ENCODE measurements around the gene WTIP. TPM values are rescaled to one million over a fixed set of nuclear protein-coding genes. Genes with fewer than 3 reads are reported as not detected.

The WTIP gene
- total RNA-seq, 1 donor from 2014 or later: 127 TPM

DNA sequence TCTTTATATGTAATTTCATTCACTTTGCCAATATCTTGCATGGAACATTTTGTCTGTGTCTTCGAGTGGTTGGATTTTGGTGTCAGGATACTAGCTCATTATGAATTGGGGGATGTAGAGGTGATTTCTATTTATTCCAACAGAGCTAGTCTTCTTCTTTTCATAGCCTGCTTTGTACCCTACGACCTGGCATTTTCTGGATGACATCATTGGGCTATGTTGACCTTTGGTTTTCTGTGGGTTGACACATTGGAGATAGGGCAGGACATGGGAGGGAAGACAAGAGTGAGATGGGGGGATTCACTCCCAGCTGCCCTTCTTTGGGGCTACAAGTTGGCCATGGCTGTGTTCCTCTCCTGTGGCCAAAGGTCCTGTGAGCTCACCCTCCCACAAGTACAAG, 38.0 kb downstream of the WTIP start:
- H3K9me3 ChIP-seq: no peaks in the 10 kb centered on the region
- H3K4me3 ChIP-seq: no peak overlapping the region
- no peak for DNase-seq (ENCODE audit: low spot score in 2 of 2)
- H3K27me3 ChIP-seq: no peaks in the 10 kb centered on the region
- no peaks in the 10 kb centered on the region for H3K4me1 ChIP-seq
- H3K27ac ChIP-seq: no peak overlapping the region
- H3K36me3 ChIP-seq: no peaks in the 10 kb centered on the region
- TF ChIP-seq, protein P1, sequence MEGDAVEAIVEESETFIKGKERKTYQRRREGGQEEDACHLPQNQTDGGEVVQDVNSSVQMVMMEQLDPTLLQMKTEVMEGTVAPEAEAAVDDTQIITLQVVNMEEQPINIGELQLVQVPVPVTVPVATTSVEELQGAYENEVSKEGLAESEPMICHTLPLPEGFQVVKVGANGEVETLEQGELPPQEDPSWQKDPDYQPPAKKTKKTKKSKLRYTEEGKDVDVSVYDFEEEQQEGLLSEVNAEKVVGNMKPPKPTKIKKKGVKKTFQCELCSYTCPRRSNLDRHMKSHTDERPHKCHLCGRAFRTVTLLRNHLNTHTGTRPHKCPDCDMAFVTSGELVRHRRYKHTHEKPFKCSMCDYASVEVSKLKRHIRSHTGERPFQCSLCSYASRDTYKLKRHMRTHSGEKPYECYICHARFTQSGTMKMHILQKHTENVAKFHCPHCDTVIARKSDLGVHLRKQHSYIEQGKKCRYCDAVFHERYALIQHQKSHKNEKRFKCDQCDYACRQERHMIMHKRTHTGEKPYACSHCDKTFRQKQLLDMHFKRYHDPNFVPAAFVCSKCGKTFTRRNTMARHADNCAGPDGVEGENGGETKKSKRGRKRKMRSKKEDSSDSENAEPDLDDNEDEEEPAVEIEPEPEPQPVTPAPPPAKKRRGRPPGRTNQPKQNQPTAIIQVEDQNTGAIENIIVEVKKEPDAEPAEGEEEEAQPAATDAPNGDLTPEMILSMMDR (IDR thresholded peaks at IDR 0.05): no peak
- intact Hi-C loops (cut with DNase I): no loop called here

GRCh38 chr19:34523408-34523807, 41.9 kb downstream of the WTIP start:
- Histone ChIP-seq H3K4me3 (no peak overlapping the region), H3K27ac (no peak overlapping the region), H3K36me3 (no peaks in the 10 kb centered on the region), H3K4me1 (no peaks in the 10 kb centered on the region), H3K27me3 (no peaks in the 10 kb centered on the region), H3K9me3 (no peaks in the 10 kb centered on the region)
- DNase-seq (ENCODE audit: low spot score in 2 of 2): no peak
- TF ChIP-seq, protein P1 (IDR thresholded peaks at IDR 0.05): no peak
- intact Hi-C loops (cut with DNase I): no loop called here

DNA sequence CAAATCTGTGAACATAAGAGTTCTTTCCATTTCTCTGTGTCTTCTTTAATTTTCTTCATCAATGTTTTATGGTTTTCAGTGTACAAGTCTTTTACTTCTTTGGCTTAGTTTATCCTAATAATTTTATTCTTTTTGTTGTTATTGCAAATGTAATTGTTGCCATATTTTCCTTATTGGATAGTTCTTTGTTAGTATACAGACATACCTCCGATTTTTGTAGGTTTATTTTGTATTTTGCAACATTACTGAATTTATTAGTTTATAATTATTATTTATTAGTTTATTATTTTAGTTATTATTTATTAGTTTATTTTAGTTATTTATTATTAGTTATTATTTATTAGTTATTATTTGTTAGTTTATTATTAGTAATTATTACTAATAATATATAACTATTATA, 43.4 kb downstream of the WTIP start:
- no peaks in the 10 kb centered on the region for H3K4me1 ChIP-seq
- no peaks in the 10 kb centered on the region for H3K9me3 ChIP-seq
- intact Hi-C loops (cut with DNase I): no loop called here
- no peak overlapping the region for H3K4me3 ChIP-seq
- TF ChIP-seq, protein P1 (IDR thresholded peaks at IDR 0.05): no peak
- no peak for DNase-seq (ENCODE audit: low spot score in 2 of 2)
- no peaks in the 10 kb centered on the region for H3K36me3 ChIP-seq
- no peak overlapping the region for H3K27ac ChIP-seq
- H3K27me3 ChIP-seq: no peaks in the 10 kb centered on the region

DNA sequence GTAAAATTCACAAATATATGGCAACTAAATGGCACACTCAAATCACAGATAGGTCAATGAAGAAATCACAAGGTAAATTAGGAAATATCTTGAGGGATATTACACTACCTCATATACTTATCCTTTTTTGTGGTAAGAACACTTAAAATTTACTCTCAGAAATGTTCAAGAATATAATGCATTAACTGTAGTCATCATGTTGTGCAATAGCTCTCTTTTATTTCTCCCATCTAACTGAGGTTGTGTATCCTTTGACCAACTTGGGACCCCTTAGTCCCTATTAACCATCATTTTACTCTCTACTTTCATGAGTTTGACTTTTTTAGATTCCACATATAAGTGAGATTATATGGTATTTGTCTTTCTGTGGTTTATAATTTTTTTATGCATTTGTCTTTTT, 52.6 kb downstream of the WTIP start:
- intact Hi-C loops (cut with DNase I): no loop called here
- Histone ChIP-seq H3K36me3 (no peaks in the 10 kb centered on the region), H3K9me3 (no peaks in the 10 kb centered on the region), H3K4me1 (no peaks in the 10 kb centered on the region), H3K27me3 (no peaks in the 10 kb centered on the region), H3K4me3 (no peak overlapping the region), H3K27ac (no peak overlapping the region)
- no peak for DNase-seq (ENCODE audit: low spot score in 2 of 2)
- TF ChIP-seq, protein P1 (IDR thresholded peaks at IDR 0.05): no peak

DNA sequence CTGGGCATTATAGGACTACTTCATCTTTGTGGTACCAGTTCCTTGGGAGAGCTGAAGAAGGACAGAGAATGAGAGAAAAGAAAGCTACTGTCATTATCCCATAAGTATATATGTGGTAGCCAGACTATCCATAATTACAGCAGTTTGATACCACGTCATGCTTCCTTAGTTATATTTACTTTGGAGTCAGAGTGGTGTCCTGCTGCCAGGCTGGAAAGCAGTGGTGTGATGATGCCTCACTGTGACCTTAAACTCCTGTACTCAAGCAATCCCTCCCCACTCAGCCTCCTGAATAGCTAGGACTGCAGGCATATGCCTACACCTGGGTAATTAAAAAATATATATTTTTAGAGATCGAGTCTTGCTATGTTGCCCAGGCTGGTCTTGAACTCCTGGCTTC, 57.8 kb downstream of the WTIP start:
- TF ChIP-seq, protein P1 (IDR thresholded peaks at IDR 0.05): no peak
- Histone ChIP-seq H3K36me3 (no peaks in the 10 kb centered on the region), H3K4me1 (no peaks in the 10 kb centered on the region), H3K4me3 (no peak overlapping the region), H3K27ac (no peak overlapping the region), H3K9me3 (no peaks in the 10 kb centered on the region), H3K27me3 (no peaks in the 10 kb centered on the region)
- intact Hi-C loops (cut with DNase I): no loop called here
- DNase-seq (ENCODE audit: low spot score in 2 of 2): no peak
